C4-2B (cell line): Measurements from ENCODE around the gene SEMA3A.

Source experiments
- ZFX ChIP-seq: fragments of 450-650 bp; IDR thresholded peaks from 2 replicates; pipeline ENCODE4 v1.6.1; 2017
- TF ChIP-seq, protein P1 (sequence below): fragments of 450-650 bp; conservative IDR thresholded peaks from 2 replicates; pipeline ENCODE4 v1.5.1; 2017; ENCODE audit warnings: mild to moderate bottlenecking

DNA sequence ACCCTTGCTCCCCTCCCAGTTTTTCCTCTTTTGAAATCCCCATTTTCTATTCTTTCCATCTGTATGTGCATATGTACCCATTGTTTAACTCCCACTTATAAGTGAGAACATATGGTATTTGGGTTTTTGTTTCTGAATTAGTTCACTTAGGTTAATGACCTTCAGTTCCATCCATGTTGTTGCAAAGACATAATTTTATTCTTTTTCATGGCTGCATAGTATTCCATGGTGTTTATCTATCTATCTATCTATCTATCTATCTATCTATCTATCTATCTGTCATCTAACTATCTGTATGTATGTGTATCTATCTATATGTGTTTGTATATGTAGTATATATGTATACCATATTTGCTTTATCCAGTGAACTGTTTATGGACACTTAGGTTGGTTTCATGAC is 281.4 kb downstream of the SEMA3A start:
- TF ChIP-seq, protein P1, sequence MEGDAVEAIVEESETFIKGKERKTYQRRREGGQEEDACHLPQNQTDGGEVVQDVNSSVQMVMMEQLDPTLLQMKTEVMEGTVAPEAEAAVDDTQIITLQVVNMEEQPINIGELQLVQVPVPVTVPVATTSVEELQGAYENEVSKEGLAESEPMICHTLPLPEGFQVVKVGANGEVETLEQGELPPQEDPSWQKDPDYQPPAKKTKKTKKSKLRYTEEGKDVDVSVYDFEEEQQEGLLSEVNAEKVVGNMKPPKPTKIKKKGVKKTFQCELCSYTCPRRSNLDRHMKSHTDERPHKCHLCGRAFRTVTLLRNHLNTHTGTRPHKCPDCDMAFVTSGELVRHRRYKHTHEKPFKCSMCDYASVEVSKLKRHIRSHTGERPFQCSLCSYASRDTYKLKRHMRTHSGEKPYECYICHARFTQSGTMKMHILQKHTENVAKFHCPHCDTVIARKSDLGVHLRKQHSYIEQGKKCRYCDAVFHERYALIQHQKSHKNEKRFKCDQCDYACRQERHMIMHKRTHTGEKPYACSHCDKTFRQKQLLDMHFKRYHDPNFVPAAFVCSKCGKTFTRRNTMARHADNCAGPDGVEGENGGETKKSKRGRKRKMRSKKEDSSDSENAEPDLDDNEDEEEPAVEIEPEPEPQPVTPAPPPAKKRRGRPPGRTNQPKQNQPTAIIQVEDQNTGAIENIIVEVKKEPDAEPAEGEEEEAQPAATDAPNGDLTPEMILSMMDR = no peak
- no peak for TF ChIP-seq ZFX
